PC-9 (cell line): ENCODE results near the gene CIZ1. TPM values are rescaled to one million over a fixed set of nuclear protein-coding genes. Genes with fewer than 3 reads are reported as not detected.
A peak's percentile ranks its signal among the peaks of the same experiment; 100 is the strongest.

Experiments used
- BruUV-seq: library from RNA; stranded (reverse); fragments of 400-500 nt; replicated peaks from 2 replicates; lab custom pipeline; 2021; lab: Mats Ljungman, UMichigan
- CTCF ChIA-PET: fragments of 300-600 bp; sonication (Branson Sonifier 250); formaldehyde crosslinking; loops from one replicate; lab custom pipeline; 2022; ENCODE audit warnings: antibody characterized with exemption; lab: Charles Lee
- POLR2A ChIA-PET: fragments of 300-600 bp; sonication (Branson Sonifier 250); formaldehyde crosslinking; loops from one replicate; lab custom pipeline; 2022; ENCODE audit warnings: antibody characterized with exemption; ENCODE audit not compliant: unreplicated experiment; lab: Charles Lee
- DNase-seq, 2 experiments: peaks; one replicate each; pipeline versions ENCODE4 v3.0.0 to v3.0.0-alpha.2; 2015 to 2022; ENCODE audit warnings: mixed read lengths in 1 of 2
- H2AFZ ChIP-seq: fragments of 200-600 bp; sonication (generic); 2 replicates; pipeline ENCODE4 v1.8.1; 2017; ENCODE audit warnings: antibody characterized with exemption
- H3F3A ChIP-seq: fragments of 200-600 bp; sonication (generic); 2 replicates; pipeline ENCODE4 v1.8.1; 2017; ENCODE audit warnings: antibody characterized with exemption, mild to moderate bottlenecking, low read depth; ENCODE audit not compliant: insufficient read depth
- H3K27ac ChIP-seq: fragments of 200-600 bp; sonication (generic); 2 replicates; pipeline ENCODE4 v1.6.1; 2016; ENCODE audit warnings: mixed run types
- H3K27me3 ChIP-seq: fragments of 200-600 bp; sonication (generic); 2 replicates; pipeline ENCODE4 v1.6.1; 2016; ENCODE audit warnings: low read depth, mixed run types; ENCODE audit not compliant: insufficient read depth
- H3K36me3 ChIP-seq: fragments of 200-600 bp; sonication (generic); 2 replicates; pipeline ENCODE4 v1.6.1; 2016; ENCODE audit warnings: low read depth, mixed run types
- H3K4me1 ChIP-seq: fragments of 200-600 bp; sonication (generic); replicated peaks from 2 replicates; pipeline ENCODE4 v1.6.1; 2016; ENCODE audit warnings: mixed run types; ENCODE audit not compliant: insufficient read depth
- H3K4me2 ChIP-seq: fragments of 200-600 bp; sonication (generic); 2 replicates; pipeline ENCODE4 v1.6.1; 2017; ENCODE audit warnings: mixed run types
- H3K4me3 ChIP-seq: fragments of 200-600 bp; sonication (generic); 2 replicates; pipeline ENCODE4 v1.6.1; 2016; ENCODE audit warnings: mixed run types
- H3K79me2 ChIP-seq: fragments of 200-600 bp; sonication (generic); 2 replicates; pipeline ENCODE4 v1.6.1; 2017; ENCODE audit warnings: low read depth, mixed run types
- H3K9me2 ChIP-seq: fragments of 200-600 bp; sonication (generic); 2 replicates; pipeline ENCODE4 v1.8.1; 2017; ENCODE audit warnings: mild to moderate bottlenecking; ENCODE audit not compliant: insufficient read depth
- H3K9me3 ChIP-seq: fragments of 200-600 bp; sonication (generic); 2 replicates; pipeline ENCODE4 v1.8.1; 2016; ENCODE audit warnings: low read depth; ENCODE audit not compliant: insufficient read depth
- H4K20me1 ChIP-seq: fragments of 200-600 bp; sonication (generic); 2 replicates; pipeline ENCODE4 v1.8.1; 2017; ENCODE audit not compliant: insufficient read depth
- CTCF ChIP-seq: fragments of 200-600 bp; sonication (generic); conservative IDR thresholded peaks from 2 replicates; pipeline ENCODE4 v1.6.1; 2017; ENCODE audit warnings: mixed run types, antibody characterized with exemption, mild to moderate bottlenecking, moderate library complexity
- EZH2 ChIP-seq: fragments of 200-600 bp; sonication (generic); IDR thresholded peaks from 2 replicates; pipeline ENCODE4 v1.8.0; 2017; ENCODE audit warnings: antibody characterized with exemption, low read depth
- intact Hi-C: fragments of 100-400 bp; cut with micrococcal nuclease; formaldehyde crosslinking; loops from one replicate; pipeline ENCODE4 v1.10.0; 2022; ENCODE audit not compliant: unreplicated experiment
- total RNA-seq: library from RNA; stranded (reverse); gene quantifications from 2 replicates; pipeline ENCODE4 v1.2.3, GENCODE V29; 2021

Gene CIZ1
- total RNA-seq, 1 experiment from 2014 or later, result 213 TPM

DNA sequence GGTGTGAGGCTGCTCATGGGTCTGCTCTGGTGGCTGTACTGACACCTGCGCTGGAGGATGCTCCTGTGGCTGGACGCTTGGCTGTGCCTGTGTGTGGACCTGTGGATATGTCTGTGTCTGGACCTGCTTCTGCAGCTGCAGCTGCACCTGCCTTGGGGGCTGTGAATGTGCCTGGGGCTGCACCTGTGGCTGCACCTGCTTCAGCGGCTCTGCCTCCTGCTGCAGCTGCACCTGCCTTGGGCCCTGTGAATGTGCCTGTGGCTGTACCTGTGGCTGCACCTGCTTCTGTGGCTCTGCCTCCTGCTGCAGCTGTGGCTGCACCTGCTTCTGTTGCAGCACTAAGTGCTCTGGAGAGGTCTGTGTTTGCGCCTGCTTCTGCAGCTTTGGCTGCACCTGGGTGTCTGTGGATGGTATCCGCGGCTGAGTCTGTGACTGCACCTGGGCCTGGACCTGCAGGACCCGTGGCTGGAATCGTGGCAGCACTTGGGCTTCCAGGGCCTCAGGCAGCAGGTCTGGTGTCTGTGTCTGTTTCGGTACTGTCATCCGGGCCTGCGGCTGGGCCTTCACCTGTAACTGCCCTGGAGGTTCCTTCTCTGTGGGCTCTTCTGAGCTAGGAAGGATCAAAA lies 12.5 kb downstream of the CIZ1 start:
- TF ChIP-seq CTCF (no peak), EZH2 (no peak)
- intact Hi-C loops, result no loop called here
- H3K4me3 ChIP-seq, result no peak overlapping the region
- DNase-seq, result no peak
- H3F3A ChIP-seq, result peaks cover 9% of the 10 kb centered on the region
- TSS peak; percentile 19 for BruUV-seq
- H3K36me3 ChIP-seq, result peaks cover 29% of the 10 kb centered on the region; the same call in 1 of the 2 replicates
- POLR2A ChIA-PET, result no interaction called here
- no peaks in the 10 kb centered on the region for H4K20me1 ChIP-seq
- no peaks in the 10 kb centered on the region for H3K79me2 ChIP-seq
- H3K27me3 ChIP-seq, result no peaks in the 10 kb centered on the region
- no peak overlapping the region for H2AFZ ChIP-seq
- H3K4me2 ChIP-seq, result no peak overlapping the region
- H3K9me3 ChIP-seq, result no peaks in the 10 kb centered on the region
- H3K4me1 ChIP-seq, result peaks cover 18% of the 10 kb centered on the region
- H3K9me2 ChIP-seq, result no peaks in the 10 kb centered on the region
- no peak overlapping the region for H3K27ac ChIP-seq
- CTCF ChIA-PET, result no interaction called here

- H3F3A ChIP-seq, result peaks cover 12% of the 10 kb centered on the region
- intact Hi-C loops, result loop anchor here (2.0 kb wide), 1 partner anchor 15 kb away; the partner anchor contains the start of gene BBLN
- no peak overlapping the region for H3K27ac ChIP-seq
- CTCF ChIA-PET, result interaction anchor here (0.6 kb wide), 1 partner anchor 700 kb away, joined by 4 read pairs; no protein-coding TSS in a partner anchor
- peaks cover 29% of the 10 kb centered on the region; the same call in 1 of the 2 replicates for H3K36me3 ChIP-seq
- H2AFZ ChIP-seq, result no peak overlapping the region
- POLR2A ChIA-PET, result no interaction called here
- TF ChIP-seq EZH2, result no peak
- no peak for TF ChIP-seq CTCF
- no peaks in the 10 kb centered on the region for H3K79me2 ChIP-seq
- H3K9me3 ChIP-seq, result no peaks in the 10 kb centered on the region
- H3K4me1 ChIP-seq, result peaks cover 18% of the 10 kb centered on the region
- BruUV-seq, result no TSS peak
- no peak overlapping the region for H3K4me3 ChIP-seq
- H4K20me1 ChIP-seq, result no peaks in the 10 kb centered on the region
- no peak overlapping the region for H3K4me2 ChIP-seq
- no peak for DNase-seq
- no peaks in the 10 kb centered on the region for H3K9me2 ChIP-seq
- H3K27me3 ChIP-seq, result no peaks in the 10 kb centered on the region
Measured at GRCh38 chr9:128175726-128176125, 15.6 kb downstream of the CIZ1 start.

DNA sequence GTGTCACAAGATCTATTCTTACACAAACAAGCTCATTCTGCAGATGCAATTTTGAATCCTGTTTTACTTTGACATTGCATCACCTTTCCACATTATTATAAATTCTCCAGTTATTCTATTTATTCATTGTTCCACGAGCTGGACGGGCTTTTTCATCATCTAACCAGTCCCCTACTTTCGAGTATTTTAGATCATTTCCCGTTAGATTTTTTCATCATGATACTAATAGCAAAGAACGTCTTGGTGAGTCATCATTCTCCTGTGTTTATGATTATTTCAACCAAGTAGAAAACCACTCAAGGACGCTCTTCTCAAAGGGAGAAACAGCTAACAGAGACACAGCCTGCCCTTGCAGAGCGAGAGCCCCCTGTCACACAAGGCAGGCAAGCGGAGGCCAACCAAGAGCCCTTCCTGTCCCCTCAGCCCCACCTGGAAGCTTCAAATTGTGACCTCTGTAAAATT lies 16.2 kb downstream of the CIZ1 start:
- no TSS peak for BruUV-seq
- CTCF ChIA-PET, result interaction anchor here (0.6 kb wide), 2 partner anchors 55 to 701 kb away, joined by 3 to 4 read pairs; no protein-coding TSS in a partner anchor

More for the DNA sequence above, 16.2 kb downstream of the CIZ1 start:
- H3K9me2 ChIP-seq, result no peaks in the 10 kb centered on the region
- peaks cover 29% of the 10 kb centered on the region; the same call in 1 of the 2 replicates for H3K36me3 ChIP-seq
- H3K27me3 ChIP-seq, result no peaks in the 10 kb centered on the region
- intact Hi-C loops, result no loop called here
- no peaks in the 10 kb centered on the region for H4K20me1 ChIP-seq
- H3K4me1 ChIP-seq, result peaks cover 18% of the 10 kb centered on the region
- H3K27ac ChIP-seq, result no peak overlapping the region
- no peak overlapping the region for H3K4me2 ChIP-seq
- DNase-seq, result no peak
- TF ChIP-seq EZH2 (no peak), CTCF (no peak)
- H3F3A ChIP-seq, result peaks cover 12% of the 10 kb centered on the region
- POLR2A ChIA-PET, result interaction anchor here (0.6 kb wide), 1 partner anchor 17 kb away, joined by 7 read pairs; no protein-coding TSS in a partner anchor
- H2AFZ ChIP-seq, result no peak overlapping the region
- H3K4me3 ChIP-seq, result no peak overlapping the region
- H3K79me2 ChIP-seq, result no peaks in the 10 kb centered on the region
- no peaks in the 10 kb centered on the region for H3K9me3 ChIP-seq
